Spleen (tissue), 7 donors: Measurements from ENCODE around the gene SRPK3.
A peak's percentile ranks its signal among the peaks of the same experiment; 100 is the strongest.

ENCODE experiments used
- POLR2AphosphoS5 ChIP-seq, 3 donors: sonication (generic); formaldehyde crosslinking; IDR thresholded peaks; one replicate each; pipeline ENCODE4 v1.5.1; 2017; ENCODE audit warnings: antibody characterized with exemption in 3 of 3
- TF ChIP-seq, protein P1 (sequence below), 11 experiments: fragments of 200-600 bp in 7 of 11; fragments of 450-650 bp in 4 of 11; sonication (generic) in 4 of 11; IDR thresholded peaks in 8 of 11; conservative IDR thresholded peaks in 3 of 11; 1 replicate in 7 of 11; 2 replicates in 4 of 11; pipeline versions ENCODE4 v1.4.0 to v1.8.0; 2016 to 2021; ENCODE audit warnings: antibody characterized with exemption in 11 of 11, inconsistent platforms in 4 of 11, mild to moderate bottlenecking in 1 of 11
- donor health status: DM: no; HTN: no; CAD: no; lungs with moderate emphysema.
- donor health status: DM: no; HTN: no; CAD: no.
- donor health status: DM: no; HTN: no; CAD: no.

DNA sequence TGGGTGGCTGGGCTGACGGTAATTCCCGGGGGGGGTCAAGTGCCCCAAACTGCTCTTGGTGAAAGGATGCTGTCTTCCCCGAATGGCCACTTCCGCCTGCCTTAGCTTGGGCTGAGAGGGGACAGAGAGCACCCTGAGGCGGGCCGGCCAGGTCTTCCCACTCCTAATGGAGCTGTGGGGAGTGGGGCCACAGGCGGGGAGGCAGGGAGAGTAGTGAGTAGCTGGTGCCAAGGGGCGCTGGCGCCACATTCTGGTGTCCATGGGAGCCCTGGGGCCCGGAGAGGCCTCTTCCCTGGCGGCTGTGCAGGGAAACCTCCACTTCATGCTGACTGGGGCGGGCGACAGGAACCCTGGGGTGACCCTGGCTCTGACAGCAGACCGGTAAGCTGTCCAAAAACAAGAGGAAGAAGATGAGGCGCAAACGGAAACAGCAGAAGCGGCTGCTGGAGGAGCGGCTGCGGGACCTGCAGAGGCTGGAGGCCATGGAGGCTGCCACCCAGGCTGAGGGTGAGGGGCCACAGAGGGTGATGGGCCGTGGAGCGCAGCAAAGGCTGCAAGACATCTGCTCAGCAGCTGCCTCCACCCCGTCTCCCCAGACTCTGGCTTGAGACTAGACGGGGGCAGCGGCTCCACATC, 2.7 kb downstream of the SRPK3 start:
- TF ChIP-seq, protein P1, sequence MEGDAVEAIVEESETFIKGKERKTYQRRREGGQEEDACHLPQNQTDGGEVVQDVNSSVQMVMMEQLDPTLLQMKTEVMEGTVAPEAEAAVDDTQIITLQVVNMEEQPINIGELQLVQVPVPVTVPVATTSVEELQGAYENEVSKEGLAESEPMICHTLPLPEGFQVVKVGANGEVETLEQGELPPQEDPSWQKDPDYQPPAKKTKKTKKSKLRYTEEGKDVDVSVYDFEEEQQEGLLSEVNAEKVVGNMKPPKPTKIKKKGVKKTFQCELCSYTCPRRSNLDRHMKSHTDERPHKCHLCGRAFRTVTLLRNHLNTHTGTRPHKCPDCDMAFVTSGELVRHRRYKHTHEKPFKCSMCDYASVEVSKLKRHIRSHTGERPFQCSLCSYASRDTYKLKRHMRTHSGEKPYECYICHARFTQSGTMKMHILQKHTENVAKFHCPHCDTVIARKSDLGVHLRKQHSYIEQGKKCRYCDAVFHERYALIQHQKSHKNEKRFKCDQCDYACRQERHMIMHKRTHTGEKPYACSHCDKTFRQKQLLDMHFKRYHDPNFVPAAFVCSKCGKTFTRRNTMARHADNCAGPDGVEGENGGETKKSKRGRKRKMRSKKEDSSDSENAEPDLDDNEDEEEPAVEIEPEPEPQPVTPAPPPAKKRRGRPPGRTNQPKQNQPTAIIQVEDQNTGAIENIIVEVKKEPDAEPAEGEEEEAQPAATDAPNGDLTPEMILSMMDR (IDR thresholded peaks at IDR 0.05 in 8 of 11, conservative IDR thresholded peaks at IDR 0.05 in 3 of 11) = no peak
- TF ChIP-seq POLR2AphosphoS5 (IDR thresholded peaks at IDR 0.05) = peak in 2 of 3 donors; percentile 50 to 61
